CD4-positive, alpha-beta T cell (primary cell): ENCODE results near the gene LDLRAD2. TPM values are rescaled to one million over a fixed set of nuclear protein-coding genes. Genes with fewer than 3 reads are reported as not detected.
"Not testable (repeated sequence)": the region's sequence is repeated elsewhere in the genome, so short reads cannot be mapped to it uniquely, and the experiment has no call there.

Source experiments
- ATAC-seq: fragments of 200-7000 bp; cut with Tn5 transposase; one replicate; pipeline ENCODE4 v1.10.0; 2022; ENCODE audit warnings: mild to moderate bottlenecking; ENCODE audit not compliant: poor library complexity
- CTCF ChIA-PET: fragments of 350-600 bp; sonication (Branson Sonifier 250); formaldehyde crosslinking; loops from one replicate; lab custom pipeline; 2021; ENCODE audit warnings: antibody characterized with exemption, inconsistent platforms; lab: Charles Lee
- POLR2A ChIA-PET: fragments of 350-600 bp; sonication (Branson Sonifier 250); formaldehyde crosslinking; loops from one replicate; lab custom pipeline; 2021; ENCODE audit warnings: antibody characterized with exemption, inconsistent platforms; lab: Charles Lee
- DNase-seq, 14 experiments: peaks; one replicate each; pipeline ENCODE4 v3.0.0-alpha.2; 2013 to 2020; ENCODE audit warnings: mixed read lengths in 2 of 14
- H3K27ac ChIP-seq, 2 donors: one replicate each; pipeline versions ENCODE4 v1.5.1 to v1.7.0; 2013; ENCODE audit warnings: low read length in 2 of 2, low read depth in 1 of 2, mild to moderate bottlenecking in 1 of 2
- H3K27me3 ChIP-seq, 2 experiments: 1 replicate in 1 of 2; 2 replicates in 1 of 2; pipeline versions ENCODE4 v1.6.1 to v1.7.0; 2013; ENCODE audit warnings: low read length in 2 of 2, control low read depth in 1 of 2, mild to moderate bottlenecking in 1 of 2, moderate library complexity in 1 of 2; ENCODE audit not compliant: insufficient read depth in 2 of 2, control insufficient read depth in 1 of 2
- H3K36me3 ChIP-seq: one replicate; pipeline ENCODE4 v1.6.1; 2013; ENCODE audit warnings: low read length, control low read depth; ENCODE audit not compliant: insufficient read depth
- H3K4me1 ChIP-seq: one replicate; pipeline ENCODE4 v1.6.1; 2013; ENCODE audit warnings: low read length, control low read depth; ENCODE audit not compliant: insufficient read depth
- H3K4me3 ChIP-seq: one replicate; pipeline ENCODE4 v1.5.1; 2013; ENCODE audit warnings: mild to moderate bottlenecking, low read length, moderate library complexity
- H3K9me3 ChIP-seq, 2 experiments: 1 replicate in 1 of 2; 2 replicates in 1 of 2; pipeline versions ENCODE4 v1.6.1 to v1.7.0; 2013; ENCODE audit warnings: low read length in 2 of 2, mild to moderate bottlenecking in 2 of 2, control low read depth in 1 of 2, moderate library complexity in 1 of 2; ENCODE audit not compliant: control insufficient read depth in 1 of 2, insufficient read depth in 1 of 2
- H3K27ac Mint-ChIP-seq: one replicate; pipeline ENCODE4 v1.8.0; 2020; ENCODE audit warnings: mixed read lengths
- H3K27me3 Mint-ChIP-seq: one replicate; pipeline ENCODE4 v1.8.0; 2021; ENCODE audit warnings: mixed read lengths
- H3K36me3 Mint-ChIP-seq: one replicate; pipeline ENCODE4 v1.8.0; 2021; ENCODE audit warnings: low read depth, mixed read lengths
- H3K4me1 Mint-ChIP-seq: one replicate; pipeline ENCODE4 v1.8.0; 2021; ENCODE audit warnings: low read depth, mixed read lengths
- H3K4me3 Mint-ChIP-seq: one replicate; pipeline ENCODE4 v1.8.0; 2020; ENCODE audit warnings: mild to moderate bottlenecking, mixed read lengths
- H3K9me3 Mint-ChIP-seq: one replicate; pipeline ENCODE4 v1.8.0; 2020; ENCODE audit warnings: mixed read lengths
- intact Hi-C, 2 experiments: fragments of 100-400 bp; cut with DNase I in 1 of 2; cut with micrococcal nuclease in 1 of 2; formaldehyde crosslinking; loops; one replicate each; pipeline versions ENCODE4 v1.15.1 to v1.9.0; 2023 to 2025; cut with DNase I, micrococcal nuclease
- total RNA-seq, 174 experiments: library from RNA in 2 of 174; stranded (reverse) in 2 of 174; gene quantifications; one replicate each; pipeline ENCODE4 v1.2.3 and lab custom pipeline; 2021 to 2026
- TF ChIP-seq, protein P1 (sequence below): fragments of 200-600 bp; IDR thresholded peaks from one replicate; pipeline ENCODE4 v1.8.0; 2022; ENCODE audit warnings: antibody characterized with exemption, mild to moderate bottlenecking

The LDLRAD2 gene
- total RNA-seq, 2 experiments from 2014 or later: not detected

- no peaks in the 10 kb centered on the region for H3K27me3 ChIP-seq
- TF ChIP-seq, protein P1, sequence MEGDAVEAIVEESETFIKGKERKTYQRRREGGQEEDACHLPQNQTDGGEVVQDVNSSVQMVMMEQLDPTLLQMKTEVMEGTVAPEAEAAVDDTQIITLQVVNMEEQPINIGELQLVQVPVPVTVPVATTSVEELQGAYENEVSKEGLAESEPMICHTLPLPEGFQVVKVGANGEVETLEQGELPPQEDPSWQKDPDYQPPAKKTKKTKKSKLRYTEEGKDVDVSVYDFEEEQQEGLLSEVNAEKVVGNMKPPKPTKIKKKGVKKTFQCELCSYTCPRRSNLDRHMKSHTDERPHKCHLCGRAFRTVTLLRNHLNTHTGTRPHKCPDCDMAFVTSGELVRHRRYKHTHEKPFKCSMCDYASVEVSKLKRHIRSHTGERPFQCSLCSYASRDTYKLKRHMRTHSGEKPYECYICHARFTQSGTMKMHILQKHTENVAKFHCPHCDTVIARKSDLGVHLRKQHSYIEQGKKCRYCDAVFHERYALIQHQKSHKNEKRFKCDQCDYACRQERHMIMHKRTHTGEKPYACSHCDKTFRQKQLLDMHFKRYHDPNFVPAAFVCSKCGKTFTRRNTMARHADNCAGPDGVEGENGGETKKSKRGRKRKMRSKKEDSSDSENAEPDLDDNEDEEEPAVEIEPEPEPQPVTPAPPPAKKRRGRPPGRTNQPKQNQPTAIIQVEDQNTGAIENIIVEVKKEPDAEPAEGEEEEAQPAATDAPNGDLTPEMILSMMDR: no peak
- H3K27ac ChIP-seq: no peak overlapping the region
- ChIA-PET POLR2A (no interaction called here), CTCF (no interaction called here)
- peaks cover 56% of the 10 kb centered on the region for H3K4me1 ChIP-seq
- peaks cover 44% of the 10 kb centered on the region for H3K4me1 Mint-ChIP-seq
- no peak overlapping the region for H3K4me3 ChIP-seq
- H3K9me3 ChIP-seq: no peaks in the 10 kb centered on the region
- no peak overlapping the region for H3K4me3 Mint-ChIP-seq
- intact Hi-C loops: no loop called here
- no peak for DNase-seq
- H3K9me3 Mint-ChIP-seq: no peaks in the 10 kb centered on the region
- no peak for ATAC-seq
- H3K36me3 Mint-ChIP-seq: peaks cover 13% of the 10 kb centered on the region
- H3K36me3 ChIP-seq: no peaks in the 10 kb centered on the region
- no peak overlapping the region for H3K27ac Mint-ChIP-seq
- no peaks in the 10 kb centered on the region for H3K27me3 Mint-ChIP-seq
These were observed 41.9 kb upstream of the LDLRAD2 start for GRCh38 chr1:21770201-21770600.

GRCh38 chr1:21770602-21771001 lies 41.5 kb upstream of the LDLRAD2 start:
- peaks cover 57% of the 10 kb centered on the region for H3K4me1 ChIP-seq
- H3K27me3 Mint-ChIP-seq, ATAC-seq, H3K27me3 ChIP-seq, POLR2A ChIA-PET, intact Hi-C loops, DNase-seq, H3K9me3 ChIP-seq, H3K9me3 Mint-ChIP-seq, H3K4me3 ChIP-seq, H3K4me3 Mint-ChIP-seq, H3K27ac ChIP-seq, H3K27ac Mint-ChIP-seq, H3K36me3 ChIP-seq: not testable (repeated sequence)
- Mint-ChIP-seq H3K4me1 (peaks cover 42% of the 10 kb centered on the region), H3K36me3 (peaks cover 15% of the 10 kb centered on the region)
- CTCF ChIA-PET: interaction anchor here (1.2 kb wide), 1 partner anchor 10 kb away, joined by 3 read pairs; no protein-coding TSS in a partner anchor

- peaks cover 48% of the 10 kb centered on the region for H3K4me1 ChIP-seq
- H3K27ac ChIP-seq: not testable (repeated sequence)
- CTCF ChIA-PET: interaction anchor here (1.2 kb wide), 1 partner anchor 11 kb away, joined by 3 read pairs; no protein-coding TSS in a partner anchor
These were observed 40.4 kb upstream of the LDLRAD2 start for GRCh38 chr1:21771672-21772071.

GRCh38 chr1:21773585-21773984 lies 38.5 kb upstream of the LDLRAD2 start:
- Mint-ChIP-seq H3K27ac (peak overlapping the region; percentile 64), H3K36me3 (peaks cover 31% of the 10 kb centered on the region), H3K4me3 (peak overlapping the region; percentile 0), H3K4me1 (peaks cover 48% of the 10 kb centered on the region), H3K27me3 (no peaks in the 10 kb centered on the region), H3K9me3 (no peaks in the 10 kb centered on the region)
- ChIA-PET CTCF (no interaction called here), POLR2A (interaction anchor here (3.0 kb wide), 1 partner anchor 9 kb away, joined by 13 read pairs; the partner anchor contains the start of gene USP48)
- intact Hi-C loops: no loop called here
- Histone ChIP-seq H3K4me1 (peaks cover 42% of the 10 kb centered on the region), H3K27me3 (no peaks in the 10 kb centered on the region), H3K9me3 (peaks cover 0 to 5% of the 10 kb centered on the region in 2 experiments), H3K27ac (peak overlapping the region in 1 of 2 donors; percentile 7), H3K4me3 (no peak overlapping the region), H3K36me3 (peaks cover 3% of the 10 kb centered on the region)
- DNase-seq (peak in 4 of 14 experiments; percentile 21 to 52 (median 38)), ATAC-seq (peak; percentile 41)
- TF ChIP-seq, protein P1: no peak

More at GRCh38 chr1:21771672-21772071, 40.4 kb upstream of the LDLRAD2 start:
- H3K27me3 Mint-ChIP-seq, H3K4me3 Mint-ChIP-seq, ATAC-seq, H3K27ac Mint-ChIP-seq, DNase-seq, H3K9me3 Mint-ChIP-seq, H3K9me3 ChIP-seq, H3K4me3 ChIP-seq, intact Hi-C loops, H3K27me3 ChIP-seq, H3K36me3 ChIP-seq, POLR2A ChIA-PET: not testable (repeated sequence)
- H3K4me1 Mint-ChIP-seq: peaks cover 40% of the 10 kb centered on the region
- peaks cover 22% of the 10 kb centered on the region for H3K36me3 Mint-ChIP-seq
